ENCODE measurements around the gene FARS2. TPM values are rescaled to one million over a fixed set of nuclear protein-coding genes. Genes with fewer than 3 reads are reported as not detected.

Gene FARS2
- total and polyA plus RNA-seq, 8 donors, result 15.1 to 20.3 (median 17.9) TPM

DNA sequence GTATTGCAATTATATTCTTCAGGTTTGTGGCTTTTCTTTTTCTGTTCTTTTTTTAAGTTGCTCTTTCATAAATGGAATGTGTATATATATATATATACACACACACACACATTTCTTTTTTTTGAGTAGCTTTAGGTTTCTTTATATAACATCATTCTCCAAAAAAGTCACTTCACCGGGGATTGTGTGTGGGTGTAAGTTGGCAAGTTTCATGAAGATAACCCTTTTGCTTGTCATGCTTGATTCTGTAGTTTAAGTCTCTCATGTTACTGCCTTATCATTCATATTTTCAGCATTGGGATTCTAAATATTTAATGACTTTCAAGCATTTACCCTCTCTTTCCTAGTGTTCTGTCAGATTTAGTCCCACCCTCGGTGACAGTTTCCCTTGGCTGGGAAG lies 181.0 kb downstream of the FARS2 start:
- no peaks in the 10 kb centered on the region for H3K27me3 ChIP-seq
- ATAC-seq, result no peak
- no peaks in the 10 kb centered on the region for H3K9me3 ChIP-seq
- H3K36me3 ChIP-seq, result no peaks in the 10 kb centered on the region
- H3K27ac ChIP-seq, result no peak overlapping the region
- TF ChIP-seq, protein P1, sequence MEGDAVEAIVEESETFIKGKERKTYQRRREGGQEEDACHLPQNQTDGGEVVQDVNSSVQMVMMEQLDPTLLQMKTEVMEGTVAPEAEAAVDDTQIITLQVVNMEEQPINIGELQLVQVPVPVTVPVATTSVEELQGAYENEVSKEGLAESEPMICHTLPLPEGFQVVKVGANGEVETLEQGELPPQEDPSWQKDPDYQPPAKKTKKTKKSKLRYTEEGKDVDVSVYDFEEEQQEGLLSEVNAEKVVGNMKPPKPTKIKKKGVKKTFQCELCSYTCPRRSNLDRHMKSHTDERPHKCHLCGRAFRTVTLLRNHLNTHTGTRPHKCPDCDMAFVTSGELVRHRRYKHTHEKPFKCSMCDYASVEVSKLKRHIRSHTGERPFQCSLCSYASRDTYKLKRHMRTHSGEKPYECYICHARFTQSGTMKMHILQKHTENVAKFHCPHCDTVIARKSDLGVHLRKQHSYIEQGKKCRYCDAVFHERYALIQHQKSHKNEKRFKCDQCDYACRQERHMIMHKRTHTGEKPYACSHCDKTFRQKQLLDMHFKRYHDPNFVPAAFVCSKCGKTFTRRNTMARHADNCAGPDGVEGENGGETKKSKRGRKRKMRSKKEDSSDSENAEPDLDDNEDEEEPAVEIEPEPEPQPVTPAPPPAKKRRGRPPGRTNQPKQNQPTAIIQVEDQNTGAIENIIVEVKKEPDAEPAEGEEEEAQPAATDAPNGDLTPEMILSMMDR (IDR thresholded peaks at IDR 0.05), result no peak
- no peak overlapping the region for H3K4me3 ChIP-seq
- no peak for DNase-seq
- intact Hi-C loops (cut with DNase I), result no loop called here
- peaks cover 0 to 7% of the 10 kb centered on the region in 2 donors for H3K4me1 ChIP-seq

DNA sequence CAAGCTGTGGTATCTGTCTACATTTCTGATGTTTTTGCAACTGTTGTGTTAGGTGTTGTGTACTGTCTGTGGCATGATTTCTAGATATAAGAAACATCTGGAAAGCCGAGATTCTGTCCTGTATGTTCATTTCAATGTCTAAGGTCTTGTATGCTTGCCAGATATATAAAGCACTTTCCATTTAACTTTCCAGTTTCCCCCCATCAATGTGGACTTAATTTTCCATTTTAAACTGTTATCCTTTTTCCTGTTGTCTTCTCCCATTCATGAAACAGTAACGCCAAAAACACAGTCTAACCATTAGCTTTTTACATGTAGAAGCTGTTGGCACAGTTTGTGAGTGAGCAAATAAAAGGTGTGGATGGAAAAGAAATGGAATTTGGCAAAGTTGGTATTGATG lies 181.6 kb downstream of the FARS2 start:
- Histone ChIP-seq H3K36me3 (no peaks in the 10 kb centered on the region), H3K27me3 (no peaks in the 10 kb centered on the region), H3K4me3 (no peak overlapping the region), H3K9me3 (no peaks in the 10 kb centered on the region), H3K27ac (no peak overlapping the region), H3K4me1 (peaks cover 0 to 7% of the 10 kb centered on the region in 2 donors)
- intact Hi-C loops (cut with DNase I), result no loop called here
- no peak for ATAC-seq
- DNase-seq, result no peak
- TF ChIP-seq, protein P1 (IDR thresholded peaks at IDR 0.05), result no peak

DNA sequence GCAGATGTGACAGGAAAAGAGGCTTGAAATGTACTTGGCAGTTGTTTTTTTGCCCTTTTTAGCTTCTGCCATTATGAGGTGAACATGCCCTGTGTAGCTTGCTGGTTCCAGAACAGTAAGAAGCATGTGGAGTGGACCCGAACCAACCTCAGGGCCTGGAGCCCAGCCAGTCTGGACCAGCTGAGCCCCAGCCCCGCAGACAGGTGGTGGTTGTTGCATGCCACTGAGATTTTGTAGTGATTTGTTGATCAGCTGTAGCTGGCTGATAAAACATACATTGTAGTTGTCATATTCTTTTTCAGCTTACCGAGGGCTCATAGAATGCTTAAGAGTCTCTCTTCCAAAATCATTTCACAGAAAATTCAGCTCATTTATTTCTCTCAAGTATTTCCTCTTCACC lies 182.2 kb downstream of the FARS2 start:
- no peak for ATAC-seq
- peaks cover 0 to 7% of the 10 kb centered on the region in 2 donors for H3K4me1 ChIP-seq
- no peak overlapping the region for H3K27ac ChIP-seq
- intact Hi-C loops (cut with DNase I), result no loop called here
- no peaks in the 10 kb centered on the region for H3K27me3 ChIP-seq
- no peaks in the 10 kb centered on the region for H3K9me3 ChIP-seq
- no peak for DNase-seq
- TF ChIP-seq, protein P1 (IDR thresholded peaks at IDR 0.05), result no peak
- no peaks in the 10 kb centered on the region for H3K36me3 ChIP-seq
- no peak overlapping the region for H3K4me3 ChIP-seq

DNA sequence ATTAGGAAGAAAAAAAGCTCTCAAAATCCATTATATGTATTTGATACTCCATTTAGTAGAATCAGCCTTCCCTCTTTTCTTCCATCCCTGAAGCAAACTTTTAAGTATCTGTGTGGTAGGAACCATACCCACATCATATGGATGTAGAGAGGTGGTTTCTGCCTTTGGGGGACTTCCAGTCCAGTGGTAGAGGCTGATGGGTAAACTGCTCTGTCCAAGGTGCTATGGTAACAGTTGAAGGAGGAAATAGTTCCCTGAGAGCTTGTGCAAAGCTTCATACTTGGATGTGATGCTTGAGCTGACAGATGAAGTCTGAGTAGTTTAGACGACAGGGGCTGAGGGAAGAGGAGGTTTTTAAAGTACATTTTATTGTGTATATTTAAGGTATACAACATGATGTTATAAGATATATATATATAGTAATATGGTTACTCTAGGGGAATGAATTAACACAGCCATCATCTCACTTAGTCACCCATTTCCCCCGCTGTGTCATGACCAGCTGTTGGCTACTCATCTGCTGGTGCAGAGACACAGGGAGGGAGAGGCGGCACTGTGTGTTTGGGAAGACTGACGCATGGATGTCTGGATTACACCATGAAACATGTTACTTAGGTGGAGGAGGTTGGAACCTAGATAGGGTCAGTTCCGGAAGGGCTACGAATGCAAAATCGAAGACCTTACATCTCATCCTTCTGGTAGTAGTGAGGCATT lies 185.2 kb downstream of the FARS2 start:
- no peak for DNase-seq
- H3K4me3 ChIP-seq, result no peak overlapping the region
- intact Hi-C loops (cut with DNase I), result no loop called here
- peaks cover 0 to 7% of the 10 kb centered on the region in 2 donors for H3K4me1 ChIP-seq
- H3K36me3 ChIP-seq, result no peaks in the 10 kb centered on the region
- H3K27ac ChIP-seq, result no peak overlapping the region
- TF ChIP-seq, protein P1 (IDR thresholded peaks at IDR 0.05), result no peak
- ATAC-seq, result no peak
- H3K9me3 ChIP-seq, result no peaks in the 10 kb centered on the region
- no peaks in the 10 kb centered on the region for H3K27me3 ChIP-seq

DNA sequence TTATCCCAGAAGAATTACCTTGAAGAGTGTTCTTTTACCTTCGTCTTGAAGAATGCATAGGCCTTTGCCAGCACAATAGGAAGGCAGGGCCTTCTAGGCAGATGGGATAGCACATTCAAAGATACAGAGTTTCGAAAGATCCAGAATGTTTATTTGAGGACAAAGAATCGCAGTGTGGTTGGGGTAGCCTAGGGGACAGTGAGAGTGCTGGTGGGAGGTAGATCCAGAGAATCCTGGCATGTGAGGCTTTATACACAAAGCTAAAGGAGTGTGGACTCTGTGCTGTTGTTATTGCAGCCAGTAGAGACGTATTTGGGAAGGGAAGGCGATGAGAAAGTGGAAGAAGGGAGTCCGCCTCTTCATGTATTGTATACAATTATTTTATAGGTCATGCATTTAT lies 186.6 kb downstream of the FARS2 start:
- DNase-seq, result no peak
- Histone ChIP-seq H3K27me3 (no peaks in the 10 kb centered on the region), H3K4me1 (peaks cover 0 to 6% of the 10 kb centered on the region in 2 donors), H3K4me3 (no peak overlapping the region), H3K9me3 (no peaks in the 10 kb centered on the region), H3K36me3 (no peaks in the 10 kb centered on the region), H3K27ac (no peak overlapping the region)
- intact Hi-C loops (cut with DNase I), result no loop called here
- ATAC-seq, result no peak
- TF ChIP-seq, protein P1 (IDR thresholded peaks at IDR 0.05), result no peak
